ENCODE results near the gene CD52.

GRCh38 chr1:26286064-26286416 is 31.7 kb upstream of the CD52 start:
- no peak for TF ChIP-seq CTCF (optimal IDR thresholded peaks at IDR 0.05 in 1 of 3, IDR thresholded peaks at IDR 0.05 in 1 of 3, conservative IDR thresholded peaks at IDR 0.05 in 1 of 3; ENCODE audit: extremely low read depth in 1 of 3, insufficient read depth in 2 of 3, low read length in 3 of 3)
- no peak for TF ChIP-seq EZH2 (IDR thresholded peaks at IDR 0.05; ENCODE audit: low read length)
